CD8-positive, alpha-beta memory T cell (primary cell): ENCODE measurements around the gene TJAP1. TPM values are rescaled to one million over a fixed set of nuclear protein-coding genes. Genes with fewer than 3 reads are reported as not detected.
"Not testable (repeated sequence)": the region's sequence is repeated elsewhere in the genome, so short reads cannot be mapped to it uniquely, and the experiment has no call there.

Experiments
- CTCF ChIA-PET: fragments of 350-600 bp; sonication (Branson Sonifier 250); formaldehyde crosslinking; loops from one replicate; lab custom pipeline; 2021; ENCODE audit warnings: antibody characterized with exemption; lab: Charles Lee
- POLR2A ChIA-PET: fragments of 350-600 bp; sonication (Branson Sonifier 250); formaldehyde crosslinking; loops from one replicate; lab custom pipeline; 2021; ENCODE audit warnings: antibody characterized with exemption; lab: Charles Lee
- DNase-seq, 5 donors: peaks; one replicate each; pipeline versions ENCODE4 v3.0.0 to v3.0.0-alpha.2; 2020 to 2022; ENCODE audit warnings: mixed read lengths in 1 of 5
- H3K27ac ChIP-seq: one replicate; pipeline ENCODE4 v1.7.0; 2013; ENCODE audit warnings: low read depth, mild to moderate bottlenecking, low read length, moderate library complexity
- H3K27me3 ChIP-seq: 2 replicates; pipeline ENCODE4 v1.7.0; 2013; ENCODE audit warnings: low read length, mild to moderate bottlenecking; ENCODE audit not compliant: insufficient read depth, poor library complexity, severe bottlenecking
- H3K36me3 ChIP-seq: 2 replicates; pipeline ENCODE4 v1.7.0; 2013; ENCODE audit warnings: mild to moderate bottlenecking, low read length, moderate library complexity; ENCODE audit not compliant: insufficient read depth
- H3K4me1 ChIP-seq: 2 replicates; pipeline ENCODE4 v1.7.0; 2013; ENCODE audit warnings: mild to moderate bottlenecking, low read length, moderate library complexity; ENCODE audit not compliant: insufficient read depth
- H3K4me3 ChIP-seq: 2 replicates; pipeline ENCODE4 v1.7.0; 2013; ENCODE audit warnings: mild to moderate bottlenecking, low read length
- H3K9me3 ChIP-seq: 2 replicates; pipeline ENCODE4 v1.7.0; 2013; ENCODE audit warnings: mild to moderate bottlenecking, low read length
- H3K27ac Mint-ChIP-seq, 8 donors: one replicate each; pipeline ENCODE4 v1.8.0; 2020 to 2021; ENCODE audit warnings: mixed read lengths in 8 of 8, mild to moderate bottlenecking in 6 of 8, inconsistent platforms in 3 of 8, moderate library complexity in 3 of 8
- H3K27me3 Mint-ChIP-seq, 2 donors: one replicate each; pipeline ENCODE4 v1.8.0; 2020 to 2021; ENCODE audit warnings: mixed read lengths in 2 of 2, mild to moderate bottlenecking in 1 of 2, moderate library complexity in 1 of 2
- H3K36me3 Mint-ChIP-seq, 3 donors: one replicate each; pipeline ENCODE4 v1.8.0; 2020 to 2021; ENCODE audit warnings: mixed read lengths in 3 of 3, inconsistent platforms in 1 of 3, mild to moderate bottlenecking in 1 of 3
- H3K4me1 Mint-ChIP-seq, 3 donors: one replicate each; pipeline ENCODE4 v1.8.0; 2020 to 2021; ENCODE audit warnings: mixed read lengths in 3 of 3, inconsistent platforms in 1 of 3, mild to moderate bottlenecking in 1 of 3
- H3K4me3 Mint-ChIP-seq, 7 donors: one replicate each; pipeline ENCODE4 v1.8.0; 2020 to 2021; ENCODE audit warnings: mixed read lengths in 7 of 7, mild to moderate bottlenecking in 6 of 7, moderate library complexity in 4 of 7, inconsistent platforms in 2 of 7
- H3K9me3 Mint-ChIP-seq, 5 donors: one replicate each; pipeline ENCODE4 v1.8.0; 2020 to 2022; ENCODE audit warnings: mixed read lengths in 5 of 5, mild to moderate bottlenecking in 3 of 5, moderate library complexity in 2 of 5, inconsistent platforms in 1 of 5
- polyA plus RNA-seq: library from polyadenylated mRNA; unstranded; fragments of 300-500 nt; fragmentation: Illumina TruSeq; gene quantifications from one replicate; pipeline ENCODE4 v1.2.3, GENCODE V29; 2021
- total RNA-seq, 2 experiments: library from RNA; stranded (reverse); gene quantifications; one replicate each; pipeline ENCODE4 v1.2.3, GENCODE V29; 2021

The TJAP1 gene
- total and polyA plus RNA-seq, 3 experiments from 2014 or later = 11.8 to 49.1 (median 48.8) TPM

DNA sequence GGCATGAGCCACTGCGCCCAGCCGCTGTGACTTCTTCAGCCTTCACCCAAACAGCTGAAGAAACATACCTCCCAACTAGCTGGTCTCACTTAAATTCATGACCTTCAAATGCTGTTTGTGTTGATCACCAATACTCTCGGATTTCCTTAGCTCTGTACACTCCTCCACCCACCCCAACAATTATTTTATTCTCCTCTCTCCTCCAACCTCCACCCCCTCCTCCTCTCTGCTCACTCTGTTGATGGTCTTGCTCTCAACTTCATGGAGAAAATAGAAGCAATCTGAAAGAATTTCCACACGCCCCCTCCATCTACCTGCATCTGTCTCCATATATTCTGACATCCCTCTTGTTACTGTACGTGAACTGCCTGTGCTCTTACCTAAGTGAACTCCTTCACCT is 15.4 kb upstream of the TJAP1 start:
- ChIA-PET POLR2A (no interaction called here), CTCF (no interaction called here)
- H3K27ac ChIP-seq = no peak overlapping the region
- Mint-ChIP-seq H3K36me3 (no peaks in the 10 kb centered on the region), H3K9me3 (no peaks in the 10 kb centered on the region), H3K4me3 (peak overlapping the region in 1 of 7 donors; percentile 12), H3K27ac (no peak overlapping the region), H3K4me1 (peaks cover 0 to under 1% (median under 1%) of the 10 kb centered on the region in 3 donors), H3K27me3 (peaks cover 26 to 31% of the 10 kb centered on the region in 2 donors)
- H3K9me3 ChIP-seq = no peaks in the 10 kb centered on the region
- no peaks in the 10 kb centered on the region for H3K36me3 ChIP-seq
- H3K4me1 ChIP-seq = no peaks in the 10 kb centered on the region
- no peaks in the 10 kb centered on the region for H3K27me3 ChIP-seq
- H3K4me3 ChIP-seq = no peak overlapping the region
- DNase-seq = no peak

- H3K36me3 Mint-ChIP-seq = no peaks in the 10 kb centered on the region
- no peak overlapping the region for H3K27ac Mint-ChIP-seq
- H3K4me3 ChIP-seq = no peak overlapping the region
- H3K4me1 Mint-ChIP-seq = no peaks in the 10 kb centered on the region
- H3K9me3 Mint-ChIP-seq = no peaks in the 10 kb centered on the region
- H3K4me3 Mint-ChIP-seq = no peak overlapping the region
- CTCF ChIA-PET = interaction anchor here (0.7 to 2.0 kb wide), 3 partner anchors 10 to 234 kb away, joined by 3 to 6 read pairs (median 3); partner anchors contain the start of gene DLK2
- peaks cover 10% of the 10 kb centered on the region for H3K27me3 ChIP-seq
- peaks cover 33 to 44% of the 10 kb centered on the region in 2 donors for H3K27me3 Mint-ChIP-seq
- H3K27ac ChIP-seq = no peak overlapping the region
- H3K36me3 ChIP-seq = no peaks in the 10 kb centered on the region
- no peaks in the 10 kb centered on the region for H3K4me1 ChIP-seq
- no peak for DNase-seq
- no peaks in the 10 kb centered on the region for H3K9me3 ChIP-seq
- POLR2A ChIA-PET = no interaction called here
These were observed 13.0 kb upstream of the TJAP1 start for GRCh38 chr6:43464337-43464736.

DNA sequence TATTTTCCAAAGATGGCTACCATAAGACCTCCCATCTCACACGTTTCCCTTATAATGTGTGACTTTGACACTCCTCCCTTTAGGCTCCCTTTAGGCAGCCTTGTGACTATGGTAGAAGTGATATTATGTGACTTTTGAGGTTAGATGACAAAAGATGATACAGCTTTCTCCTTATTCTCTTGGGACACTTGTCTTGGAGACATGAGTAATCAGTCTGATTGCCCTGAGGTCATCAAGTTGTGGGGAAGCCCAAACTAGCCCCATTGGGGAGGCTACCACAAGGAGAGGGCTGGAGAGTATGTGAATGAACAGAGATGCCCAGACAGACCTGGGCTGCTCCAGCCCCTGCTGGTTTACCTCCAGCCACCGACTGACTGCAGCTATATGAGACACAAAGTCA is 11.4 kb upstream of the TJAP1 start:
- H3K27me3 Mint-ChIP-seq = peaks cover 37 to 47% of the 10 kb centered on the region in 2 donors
- H3K27ac ChIP-seq = no peak overlapping the region
- no peak overlapping the region for H3K4me3 ChIP-seq
- peaks cover 11% of the 10 kb centered on the region for H3K27me3 ChIP-seq
- no peaks in the 10 kb centered on the region for H3K4me1 ChIP-seq
- DNase-seq = no peak
- H3K9me3 Mint-ChIP-seq = no peaks in the 10 kb centered on the region
- H3K4me3 Mint-ChIP-seq = no peak overlapping the region
- H3K27ac Mint-ChIP-seq = no peak overlapping the region
- no peaks in the 10 kb centered on the region for H3K36me3 ChIP-seq
- H3K4me1 Mint-ChIP-seq = no peaks in the 10 kb centered on the region
- H3K36me3 Mint-ChIP-seq = no peaks in the 10 kb centered on the region
- no peaks in the 10 kb centered on the region for H3K9me3 ChIP-seq
- CTCF ChIA-PET = interaction anchor here (2.0 kb wide), 1 partner anchor 11 kb away, joined by 6 read pairs; the partner anchor contains the start of gene DLK2
- POLR2A ChIA-PET = no interaction called here

- H3K27ac ChIP-seq, H3K9me3 Mint-ChIP-seq, H3K36me3 ChIP-seq, H3K4me3 ChIP-seq, H3K9me3 ChIP-seq, H3K4me1 Mint-ChIP-seq, H3K4me3 Mint-ChIP-seq, H3K27ac Mint-ChIP-seq, H3K36me3 Mint-ChIP-seq, H3K4me1 ChIP-seq, POLR2A ChIA-PET, DNase-seq: not testable (repeated sequence)
- peaks cover 11% of the 10 kb centered on the region for H3K27me3 ChIP-seq
- H3K27me3 Mint-ChIP-seq = peaks cover 34 to 48% of the 10 kb centered on the region in 2 donors
- CTCF ChIA-PET = interaction anchor here (1.2 kb wide), 1 partner anchor 237 kb away, joined by 3 read pairs; no protein-coding TSS in a partner anchor
These were observed 10.1 kb upstream of the TJAP1 start for GRCh38 chr6:43467265-43467664.

- H3K9me3 ChIP-seq = no peaks in the 10 kb centered on the region
- H3K36me3 Mint-ChIP-seq = no peaks in the 10 kb centered on the region
- peaks cover 31 to 43% of the 10 kb centered on the region in 2 donors for H3K27me3 Mint-ChIP-seq
- H3K9me3 Mint-ChIP-seq = no peaks in the 10 kb centered on the region
- no peaks in the 10 kb centered on the region for H3K4me1 Mint-ChIP-seq
- H3K27ac ChIP-seq = no peak overlapping the region
- no peaks in the 10 kb centered on the region for H3K36me3 ChIP-seq
- no peak overlapping the region for H3K4me3 ChIP-seq
- H3K4me3 Mint-ChIP-seq = no peak overlapping the region
- DNase-seq = no peak
- peak overlapping the region in 1 of 8 donors; percentile 54 for H3K27ac Mint-ChIP-seq
- CTCF ChIA-PET = interaction anchor here (1.2 kb wide), 1 partner anchor 238 kb away, joined by 3 read pairs; no protein-coding TSS in a partner anchor
- no peaks in the 10 kb centered on the region for H3K4me1 ChIP-seq
- POLR2A ChIA-PET = no interaction called here
- peaks cover 11% of the 10 kb centered on the region for H3K27me3 ChIP-seq
These were observed 9.6 kb upstream of the TJAP1 start for GRCh38 chr6:43467752-43468151.

DNA sequence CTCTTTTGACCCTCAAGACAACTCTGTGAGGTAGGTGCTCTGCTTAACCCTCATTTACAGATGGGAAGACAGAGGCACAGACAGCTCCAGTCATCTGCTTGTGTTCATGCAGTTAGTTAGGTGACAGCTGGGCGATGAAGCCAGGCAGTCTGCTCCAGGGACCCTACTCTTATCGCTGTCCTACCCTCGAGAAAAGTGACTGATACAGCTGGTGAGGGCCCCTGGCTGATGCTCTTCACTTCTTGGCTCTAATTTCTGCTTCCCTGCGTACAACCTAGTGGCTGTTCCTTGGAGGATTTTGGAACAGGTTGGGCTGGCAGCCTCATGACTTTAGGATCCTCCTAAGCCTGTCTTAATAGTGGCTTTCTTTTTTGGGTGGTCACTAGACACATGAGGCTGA is 9.1 kb upstream of the TJAP1 start:
- CTCF ChIA-PET = interaction anchor here (1.2 kb wide), 1 partner anchor 238 kb away, joined by 3 read pairs; no protein-coding TSS in a partner anchor
- no peaks in the 10 kb centered on the region for H3K36me3 ChIP-seq

DNA sequence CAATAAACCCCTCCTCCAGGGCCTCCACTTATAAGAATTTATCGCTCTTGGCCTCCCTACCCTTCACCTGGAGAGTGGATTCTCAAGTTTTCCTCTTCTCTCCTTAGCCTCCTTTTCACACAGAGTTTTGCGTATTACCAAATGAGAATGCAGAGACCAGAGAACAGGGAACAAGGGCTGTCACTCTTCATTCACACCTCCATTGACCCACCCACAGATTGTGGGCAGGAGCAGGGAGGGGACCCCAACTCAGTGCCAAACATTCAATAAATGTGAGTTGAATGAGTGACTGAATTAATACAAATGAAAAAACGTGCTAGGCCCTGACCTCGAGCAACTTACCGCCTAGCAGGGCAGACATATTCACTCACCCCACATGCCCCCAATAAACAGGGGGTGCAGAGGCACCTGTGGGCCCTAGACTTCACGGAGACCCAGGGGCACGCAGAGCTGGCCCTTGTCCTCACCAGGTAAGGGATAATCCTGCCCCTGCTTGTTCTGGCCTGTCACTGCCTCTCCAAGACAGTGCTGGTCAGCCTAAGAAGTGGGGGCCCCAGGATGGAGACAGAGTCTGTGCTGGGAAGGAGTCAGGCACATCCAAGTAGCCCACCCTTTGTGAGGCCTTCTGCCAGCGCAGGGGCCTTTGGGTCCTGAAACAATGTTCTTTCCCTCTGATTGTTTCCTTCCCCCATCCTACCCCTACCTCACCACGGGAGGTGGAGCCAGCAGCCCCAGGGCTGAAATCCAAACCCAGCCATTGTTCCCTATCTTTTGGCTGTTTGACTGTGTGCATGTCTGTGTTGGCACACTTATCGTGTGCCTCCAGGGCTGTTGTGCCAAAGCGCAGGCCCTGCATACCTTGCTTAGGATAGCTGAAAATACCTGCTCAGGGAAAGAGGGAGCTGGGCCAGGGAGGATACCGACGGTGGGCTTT is 8.4 kb upstream of the TJAP1 start:
- DNase-seq = no peak
- H3K9me3 ChIP-seq = no peaks in the 10 kb centered on the region
- H3K4me3 Mint-ChIP-seq = no peak overlapping the region
- POLR2A ChIA-PET = no interaction called here
- no peaks in the 10 kb centered on the region for H3K9me3 Mint-ChIP-seq
- no peak overlapping the region for H3K4me3 ChIP-seq
- no peak overlapping the region for H3K27ac ChIP-seq
- H3K4me1 ChIP-seq = no peaks in the 10 kb centered on the region
- no peaks in the 10 kb centered on the region for H3K4me1 Mint-ChIP-seq
- H3K36me3 Mint-ChIP-seq = no peaks in the 10 kb centered on the region
- H3K27me3 ChIP-seq = peaks cover 11% of the 10 kb centered on the region
- H3K36me3 ChIP-seq = no peaks in the 10 kb centered on the region
- CTCF ChIA-PET = interaction anchor here (0.9 to 1.2 kb wide), 2 partner anchors 10 to 239 kb away, joined by 3 to 4 read pairs; no protein-coding TSS in a partner anchor
- peaks cover 23 to 39% of the 10 kb centered on the region in 2 donors for H3K27me3 Mint-ChIP-seq
- H3K27ac Mint-ChIP-seq = peak overlapping the region in 1 of 8 donors; percentile 41

More for the DNA sequence above, 9.1 kb upstream of the TJAP1 start:
- Histone ChIP-seq H3K27me3 (peaks cover 11% of the 10 kb centered on the region), H3K4me3 (no peak overlapping the region), H3K27ac (no peak overlapping the region), H3K4me1 (no peaks in the 10 kb centered on the region), H3K9me3 (no peaks in the 10 kb centered on the region)
- POLR2A ChIA-PET = no interaction called here
- no peaks in the 10 kb centered on the region for H3K36me3 Mint-ChIP-seq
- H3K27me3 Mint-ChIP-seq = peaks cover 28 to 39% of the 10 kb centered on the region in 2 donors
- no peak overlapping the region for H3K4me3 Mint-ChIP-seq
- no peak overlapping the region for H3K27ac Mint-ChIP-seq
- H3K9me3 Mint-ChIP-seq = no peaks in the 10 kb centered on the region
- DNase-seq = no peak
- no peaks in the 10 kb centered on the region for H3K4me1 Mint-ChIP-seq

DNA sequence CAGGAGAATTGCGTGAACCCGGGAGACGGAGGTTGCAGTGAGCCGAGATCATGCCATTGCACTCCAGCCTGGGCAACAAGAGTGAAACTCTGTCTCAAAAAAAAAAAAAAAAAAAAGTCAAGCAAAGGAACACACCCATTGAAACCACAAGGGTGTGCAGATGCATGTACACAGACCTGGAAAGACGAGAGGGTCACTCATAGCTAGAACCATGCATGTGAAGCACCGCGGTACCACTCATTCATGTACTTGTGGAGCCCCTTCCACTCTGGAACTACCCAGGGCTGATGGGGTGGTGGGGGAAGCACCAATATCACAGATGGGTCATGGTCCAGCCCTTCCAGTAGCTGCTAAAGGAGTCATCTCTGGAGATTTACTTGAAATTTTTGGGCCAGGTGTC is 7.4 kb upstream of the TJAP1 start:
- CTCF ChIA-PET = interaction anchor here (0.9 to 1.6 kb wide), 2 partner anchors 11 to 37 kb away, joined by 4 to 5 read pairs; no protein-coding TSS in a partner anchor
- no peaks in the 10 kb centered on the region for H3K4me1 Mint-ChIP-seq
- peaks cover 19 to 39% of the 10 kb centered on the region in 2 donors for H3K27me3 Mint-ChIP-seq
- Histone ChIP-seq H3K9me3 (no peaks in the 10 kb centered on the region), H3K4me3 (no peak overlapping the region), H3K36me3 (no peaks in the 10 kb centered on the region), H3K4me1 (no peaks in the 10 kb centered on the region), H3K27me3 (peaks cover 11% of the 10 kb centered on the region), H3K27ac (no peak overlapping the region)
- no peak overlapping the region for H3K4me3 Mint-ChIP-seq
- H3K36me3 Mint-ChIP-seq = no peaks in the 10 kb centered on the region
- no peaks in the 10 kb centered on the region for H3K9me3 Mint-ChIP-seq
- POLR2A ChIA-PET = no interaction called here
- DNase-seq = no peak
- no peak overlapping the region for H3K27ac Mint-ChIP-seq
